Peyer's patch (tissue), 4 donors: ENCODE results near the gene BAG1.

Experiments
- POLR2A ChIP-seq, 2 donors: fragments of 450-650 bp; IDR thresholded peaks; one replicate each; pipeline ENCODE4 v1.5.1; 2017; ENCODE audit warnings: antibody characterized with exemption in 2 of 2, mild to moderate bottlenecking in 2 of 2, moderate library complexity in 2 of 2
- TF ChIP-seq, protein P1 (sequence below), 6 experiments: fragments of 450-650 bp in 4 of 6; fragments of 200-600 bp in 2 of 6; sonication (generic) in 1 of 6; IDR thresholded peaks; one replicate each; pipeline ENCODE4 v1.5.1; 2017 to 2019; ENCODE audit warnings: antibody characterized with exemption in 6 of 6, mild to moderate bottlenecking in 3 of 6, moderate library complexity in 1 of 6

- TF ChIP-seq, protein P1, sequence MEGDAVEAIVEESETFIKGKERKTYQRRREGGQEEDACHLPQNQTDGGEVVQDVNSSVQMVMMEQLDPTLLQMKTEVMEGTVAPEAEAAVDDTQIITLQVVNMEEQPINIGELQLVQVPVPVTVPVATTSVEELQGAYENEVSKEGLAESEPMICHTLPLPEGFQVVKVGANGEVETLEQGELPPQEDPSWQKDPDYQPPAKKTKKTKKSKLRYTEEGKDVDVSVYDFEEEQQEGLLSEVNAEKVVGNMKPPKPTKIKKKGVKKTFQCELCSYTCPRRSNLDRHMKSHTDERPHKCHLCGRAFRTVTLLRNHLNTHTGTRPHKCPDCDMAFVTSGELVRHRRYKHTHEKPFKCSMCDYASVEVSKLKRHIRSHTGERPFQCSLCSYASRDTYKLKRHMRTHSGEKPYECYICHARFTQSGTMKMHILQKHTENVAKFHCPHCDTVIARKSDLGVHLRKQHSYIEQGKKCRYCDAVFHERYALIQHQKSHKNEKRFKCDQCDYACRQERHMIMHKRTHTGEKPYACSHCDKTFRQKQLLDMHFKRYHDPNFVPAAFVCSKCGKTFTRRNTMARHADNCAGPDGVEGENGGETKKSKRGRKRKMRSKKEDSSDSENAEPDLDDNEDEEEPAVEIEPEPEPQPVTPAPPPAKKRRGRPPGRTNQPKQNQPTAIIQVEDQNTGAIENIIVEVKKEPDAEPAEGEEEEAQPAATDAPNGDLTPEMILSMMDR (IDR thresholded peaks at IDR 0.05): no peak
- no peak for TF ChIP-seq POLR2A (IDR thresholded peaks at IDR 0.05)
These were observed 55.1 kb downstream of the BAG1 start for GRCh38 chr9:33209394-33209793.
